ENCODE results near the gene PLCG2. TPM values are rescaled to one million over a fixed set of nuclear protein-coding genes. Genes with fewer than 3 reads are reported as not detected.

The PLCG2 gene
- total RNA-seq, 1 experiment from 2014 or later = 3.5 TPM

GRCh38 chr16:82002831-82003230, 223.7 kb downstream of the PLCG2 start:
- H3K9me3 ChIP-seq (ENCODE audit: low read length) = no peaks in the 10 kb centered on the region
- H3K4me2 ChIP-seq (ENCODE audit: low read length) = no peak overlapping the region
- TF ChIP-seq EZH2 (IDR thresholded peaks at IDR 0.05; ENCODE audit: low read length, unreplicated experiment) = no peak
- TF ChIP-seq EZH2phosphoT487 (IDR thresholded peaks at IDR 0.05; ENCODE audit: borderline replicate concordance, low read length) = no peak
- no peaks in the 10 kb centered on the region for H3K36me3 ChIP-seq (ENCODE audit: low read depth, low read length)
- no peak for ATAC-seq
- no peaks in the 10 kb centered on the region for H3F3A ChIP-seq (ENCODE audit: low read length, unreplicated experiment)
- no peak overlapping the region for H2AFZ ChIP-seq (ENCODE audit: low read length)
- ChIA-PET POLR2A (ENCODE audit: unreplicated experiment) (no interaction called here), CTCF (no interaction called here)
- no peaks in the 10 kb centered on the region for H3K79me2 ChIP-seq (ENCODE audit: low read length)
- no peak overlapping the region for H3K9ac ChIP-seq (ENCODE audit: low read length)
- H3K4me1 ChIP-seq (ENCODE audit: insufficient read depth, low read length) = peaks cover 6% of the 10 kb centered on the region
- no peaks in the 10 kb centered on the region for H4K20me1 ChIP-seq (ENCODE audit: low read length)
- no peak overlapping the region for H3K4me3 ChIP-seq (ENCODE audit: low read length)
- DNase-seq = no peak
- no peaks in the 10 kb centered on the region for H3K9me2 ChIP-seq (replicated peaks; ENCODE audit: low read length)
- intact Hi-C loops (cut with micrococcal nuclease) = no loop called here
- no peak overlapping the region for H3K27ac ChIP-seq (ENCODE audit: low read length)
- no peaks in the 10 kb centered on the region for H3K27me3 ChIP-seq (ENCODE audit: low read length)
- BruUV-seq (replicated peaks) = no TSS peak

DNA sequence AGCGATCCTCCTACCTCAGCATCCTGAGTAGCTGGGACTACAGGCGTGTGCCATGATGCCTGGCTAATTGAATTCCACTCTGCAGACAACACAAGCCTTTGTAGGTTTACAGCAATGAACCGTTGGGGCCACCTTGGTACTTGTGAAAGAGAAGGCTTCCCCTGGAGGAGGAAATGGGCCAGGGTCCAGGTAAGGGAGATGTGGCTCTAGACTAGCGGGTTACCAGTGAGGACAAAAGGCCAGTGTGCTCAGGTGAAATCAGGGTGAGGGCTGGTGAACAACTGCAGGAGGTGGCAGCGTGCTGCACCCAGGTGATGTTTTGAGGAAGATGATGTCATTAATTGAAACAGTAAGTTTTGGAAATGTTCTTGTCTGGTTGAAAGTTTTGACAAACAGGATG, 225.5 kb downstream of the PLCG2 start:
- ATAC-seq (no peak), DNase-seq (no peak)
- no TSS peak for BruUV-seq (replicated peaks)

GRCh38 chr16:82005027-82005830, 226.1 kb downstream of the PLCG2 start:
- ChIA-PET CTCF (no interaction called here), POLR2A (ENCODE audit: unreplicated experiment) (no interaction called here)
- Histone ChIP-seq H3K9ac (ENCODE audit: low read length) (no peak overlapping the region), H3K9me2 (replicated peaks; ENCODE audit: low read length) (no peaks in the 10 kb centered on the region), H3K4me2 (ENCODE audit: low read length) (no peak overlapping the region), H3K27ac (ENCODE audit: low read length) (no peak overlapping the region), H3F3A (ENCODE audit: low read length, unreplicated experiment) (no peaks in the 10 kb centered on the region), H2AFZ (ENCODE audit: low read length) (no peak overlapping the region), H3K9me3 (ENCODE audit: low read length) (0 out of 2 replicates have a peak, but pooled peaks cover 4% of the 10 kb centered on the region), H3K27me3 (ENCODE audit: low read length) (no peaks in the 10 kb centered on the region), H3K36me3 (ENCODE audit: low read depth, low read length) (no peaks in the 10 kb centered on the region), H4K20me1 (ENCODE audit: low read length) (no peaks in the 10 kb centered on the region), H3K79me2 (ENCODE audit: low read length) (no peaks in the 10 kb centered on the region), H3K4me1 (ENCODE audit: insufficient read depth, low read length) (no peaks in the 10 kb centered on the region), H3K4me3 (ENCODE audit: low read length) (no peak overlapping the region)
- no peak for DNase-seq
- TF ChIP-seq EZH2phosphoT487 (IDR thresholded peaks at IDR 0.05; ENCODE audit: borderline replicate concordance, low read length) (no peak), EZH2 (IDR thresholded peaks at IDR 0.05; ENCODE audit: low read length, unreplicated experiment) (no peak)
- TF ChIP-seq, protein P1, sequence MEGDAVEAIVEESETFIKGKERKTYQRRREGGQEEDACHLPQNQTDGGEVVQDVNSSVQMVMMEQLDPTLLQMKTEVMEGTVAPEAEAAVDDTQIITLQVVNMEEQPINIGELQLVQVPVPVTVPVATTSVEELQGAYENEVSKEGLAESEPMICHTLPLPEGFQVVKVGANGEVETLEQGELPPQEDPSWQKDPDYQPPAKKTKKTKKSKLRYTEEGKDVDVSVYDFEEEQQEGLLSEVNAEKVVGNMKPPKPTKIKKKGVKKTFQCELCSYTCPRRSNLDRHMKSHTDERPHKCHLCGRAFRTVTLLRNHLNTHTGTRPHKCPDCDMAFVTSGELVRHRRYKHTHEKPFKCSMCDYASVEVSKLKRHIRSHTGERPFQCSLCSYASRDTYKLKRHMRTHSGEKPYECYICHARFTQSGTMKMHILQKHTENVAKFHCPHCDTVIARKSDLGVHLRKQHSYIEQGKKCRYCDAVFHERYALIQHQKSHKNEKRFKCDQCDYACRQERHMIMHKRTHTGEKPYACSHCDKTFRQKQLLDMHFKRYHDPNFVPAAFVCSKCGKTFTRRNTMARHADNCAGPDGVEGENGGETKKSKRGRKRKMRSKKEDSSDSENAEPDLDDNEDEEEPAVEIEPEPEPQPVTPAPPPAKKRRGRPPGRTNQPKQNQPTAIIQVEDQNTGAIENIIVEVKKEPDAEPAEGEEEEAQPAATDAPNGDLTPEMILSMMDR (conservative IDR thresholded peaks at IDR 0.05; ENCODE audit: low read depth, low read length) = no peak
- no TSS peak for BruUV-seq (replicated peaks)
- no peak for ATAC-seq
- intact Hi-C loops (cut with micrococcal nuclease) = no loop called here

More for the DNA sequence above, 225.5 kb downstream of the PLCG2 start:
- CTCF ChIA-PET = no interaction called here
- Histone ChIP-seq H3K36me3 (ENCODE audit: low read depth, low read length) (no peaks in the 10 kb centered on the region), H3K9me3 (ENCODE audit: low read length) (0 out of 2 replicates have a peak, but pooled peaks cover 4% of the 10 kb centered on the region), H3K9me2 (replicated peaks; ENCODE audit: low read length) (no peaks in the 10 kb centered on the region), H3K79me2 (ENCODE audit: low read length) (no peaks in the 10 kb centered on the region), H3K9ac (ENCODE audit: low read length) (no peak overlapping the region), H3K27ac (ENCODE audit: low read length) (no peak overlapping the region), H3F3A (ENCODE audit: low read length, unreplicated experiment) (no peaks in the 10 kb centered on the region), H3K4me3 (ENCODE audit: low read length) (no peak overlapping the region), H3K4me1 (ENCODE audit: insufficient read depth, low read length) (no peaks in the 10 kb centered on the region), H3K4me2 (ENCODE audit: low read length) (no peak overlapping the region), H3K27me3 (ENCODE audit: low read length) (no peaks in the 10 kb centered on the region), H4K20me1 (ENCODE audit: low read length) (no peaks in the 10 kb centered on the region), H2AFZ (ENCODE audit: low read length) (no peak overlapping the region)
- TF ChIP-seq EZH2 (IDR thresholded peaks at IDR 0.05; ENCODE audit: low read length, unreplicated experiment) = no peak
- no peak for TF ChIP-seq EZH2phosphoT487 (IDR thresholded peaks at IDR 0.05; ENCODE audit: borderline replicate concordance, low read length)
- TF ChIP-seq, protein P1 (conservative IDR thresholded peaks at IDR 0.05; ENCODE audit: low read depth, low read length) = no peak
- POLR2A ChIA-PET (ENCODE audit: unreplicated experiment) = no interaction called here
- intact Hi-C loops (cut with micrococcal nuclease) = no loop called here
